ENCODE data around the gene WDR44. TPM values are rescaled to one million over a fixed set of nuclear protein-coding genes. Genes with fewer than 3 reads are reported as not detected.

The WDR44 gene
- polyA plus RNA-seq, 6 donors from 2014 or later, result 4.4 to 10.0 (median 6.5) TPM

DNA sequence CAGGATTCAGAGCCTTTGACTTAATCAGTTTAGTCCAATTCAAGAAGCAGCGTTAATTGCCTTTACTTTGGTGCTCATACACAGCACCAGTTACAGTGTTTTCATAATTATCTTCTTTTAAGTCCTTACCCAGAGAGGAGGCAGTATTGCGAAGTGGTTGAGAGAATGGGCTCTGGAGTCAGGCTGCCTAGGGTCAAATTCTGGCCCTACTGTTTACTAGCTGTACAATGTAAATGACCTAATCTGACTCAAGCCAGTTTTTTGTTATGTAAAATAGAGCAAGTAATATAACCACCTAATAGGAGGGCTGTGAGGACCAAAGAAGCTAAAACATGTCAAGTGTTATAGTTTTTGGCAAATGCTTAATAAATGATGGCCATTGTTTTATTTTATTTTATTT, 27.6 kb downstream of the WDR44 start:
- no peaks in the 10 kb centered on the region for H3K27me3 Mint-ChIP-seq
- H3K36me3 Mint-ChIP-seq, result no peaks in the 10 kb centered on the region
- DNase-seq, result no peak
- H3K27ac Mint-ChIP-seq, result no peak overlapping the region
- peaks cover 0 to 2% (median 0%) of the 10 kb centered on the region in 7 donors for H3K9me3 Mint-ChIP-seq
- H3K4me1 Mint-ChIP-seq, result no peaks in the 10 kb centered on the region
- no peak for ATAC-seq (ENCODE audit: low read depth in 2 of 2)
- H3K4me3 Mint-ChIP-seq, result no peak overlapping the region

DNA sequence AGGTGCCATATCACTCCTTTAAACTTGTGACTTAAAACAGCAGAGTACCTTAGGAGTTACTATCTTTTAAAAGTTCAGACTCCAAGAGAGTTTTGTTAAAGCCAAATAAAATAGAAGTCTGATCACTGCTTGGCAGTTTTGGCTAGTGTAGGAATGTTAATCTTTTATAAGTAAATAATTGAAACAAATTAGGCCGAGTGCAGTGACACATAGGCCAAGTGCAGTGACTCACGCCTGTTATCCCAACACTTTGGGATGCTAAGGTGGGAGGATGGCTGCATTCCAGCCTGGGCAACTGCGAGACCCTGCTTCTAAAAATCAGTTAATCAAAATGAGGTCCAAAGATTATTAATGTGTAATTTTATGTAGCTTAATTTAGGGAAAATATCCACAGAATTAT, 37.2 kb downstream of the WDR44 start:
- H3K4me1 Mint-ChIP-seq, result peaks cover 0 to 4% (median 0%) of the 10 kb centered on the region in 3 donors
- DNase-seq (no peak), ATAC-seq (ENCODE audit: low read depth in 2 of 2) (no peak)
- H3K27me3 Mint-ChIP-seq, result no peaks in the 10 kb centered on the region
- H3K27ac Mint-ChIP-seq, result no peak overlapping the region
- H3K9me3 Mint-ChIP-seq, result peaks cover 0 to 4% (median 0%) of the 10 kb centered on the region in 7 donors
- no peaks in the 10 kb centered on the region for H3K36me3 Mint-ChIP-seq
- no peak overlapping the region for H3K4me3 Mint-ChIP-seq

DNA sequence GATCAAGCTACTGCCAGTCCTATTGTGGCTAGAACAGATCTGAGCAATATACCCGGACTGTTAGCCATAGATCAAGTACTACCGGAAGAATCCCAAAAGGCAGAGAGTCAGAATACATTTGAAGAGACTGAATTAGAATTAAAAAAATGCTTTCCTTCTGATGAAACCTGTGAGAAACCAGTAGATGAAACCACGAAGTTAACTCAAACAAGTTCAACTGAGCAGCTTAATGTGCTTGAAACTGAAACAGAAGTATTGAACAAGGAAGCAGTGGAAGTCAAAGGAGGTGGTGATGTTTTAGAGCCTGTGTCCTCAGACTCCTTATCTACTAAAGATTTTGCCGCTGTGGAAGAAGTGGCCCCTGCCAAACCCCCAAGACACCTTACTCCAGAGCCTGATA, 46.8 kb downstream of the WDR44 start:
- no peak overlapping the region for H3K4me3 Mint-ChIP-seq
- DNase-seq, result no peak
- H3K27me3 Mint-ChIP-seq, result no peaks in the 10 kb centered on the region
- peaks cover 0 to 6% (median 0%) of the 10 kb centered on the region in 3 donors for H3K4me1 Mint-ChIP-seq
- no peaks in the 10 kb centered on the region for H3K9me3 Mint-ChIP-seq
- ATAC-seq (ENCODE audit: low read depth in 2 of 2), result no peak
- no peak overlapping the region for H3K27ac Mint-ChIP-seq
- H3K36me3 Mint-ChIP-seq, result peaks cover 0 to 4% of the 10 kb centered on the region in 2 donors

DNA sequence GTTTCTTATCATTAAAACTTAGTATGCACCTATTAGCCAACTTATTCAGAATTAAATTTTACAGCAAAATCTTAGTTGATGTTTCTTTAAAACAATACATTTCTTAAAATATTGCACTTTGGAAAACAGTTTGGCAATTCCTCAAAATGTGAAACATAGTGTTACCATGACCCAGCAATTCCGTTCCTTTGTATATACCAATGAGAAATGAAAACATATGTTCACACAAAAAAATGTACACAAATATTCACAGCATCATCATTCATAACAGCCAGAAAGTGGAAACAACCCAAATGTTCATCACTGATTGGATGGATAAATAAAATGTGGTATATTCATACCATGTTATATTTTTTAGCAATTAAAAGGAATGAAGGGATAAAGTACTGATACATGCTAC, 50.2 kb downstream of the WDR44 start:
- no peaks in the 10 kb centered on the region for H3K27me3 Mint-ChIP-seq
- peak overlapping the region in 2 of 6 donors; percentile 4 to 53 for H3K27ac Mint-ChIP-seq
- DNase-seq (no peak), ATAC-seq (ENCODE audit: low read depth in 2 of 2) (no peak)
- no peak overlapping the region for H3K4me3 Mint-ChIP-seq
- peaks cover 0 to 4% (median 0%) of the 10 kb centered on the region in 3 donors for H3K4me1 Mint-ChIP-seq
- peaks cover 0 to 14% of the 10 kb centered on the region in 2 donors for H3K36me3 Mint-ChIP-seq
- no peaks in the 10 kb centered on the region for H3K9me3 Mint-ChIP-seq

DNA sequence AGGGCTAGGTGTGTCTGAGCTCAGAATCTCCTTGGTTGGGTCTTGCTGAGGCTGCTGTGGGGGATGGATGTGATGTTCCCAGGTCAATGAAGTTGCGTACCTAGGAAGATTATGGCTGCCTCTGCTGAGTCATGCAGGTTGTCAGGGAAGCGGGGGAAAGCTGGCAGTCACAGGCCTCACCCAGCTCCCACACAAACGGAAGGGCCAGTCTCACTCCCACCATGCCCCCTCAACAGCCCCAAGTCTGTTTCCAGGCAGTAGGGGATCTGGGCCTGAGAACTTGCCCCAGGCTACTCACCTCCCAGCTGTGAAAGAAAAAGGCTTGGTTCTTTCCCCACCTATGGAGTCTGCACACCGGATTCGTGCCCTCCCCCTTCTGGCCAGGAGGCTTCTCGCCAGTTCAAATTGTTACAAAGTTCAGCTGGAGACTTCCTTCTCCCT, 72.9 kb downstream of the WDR44 start:
- Mint-ChIP-seq H3K9me3 (no peaks in the 10 kb centered on the region), H3K36me3 (no peaks in the 10 kb centered on the region), H3K27me3 (no peaks in the 10 kb centered on the region), H3K4me3 (no peak overlapping the region), H3K27ac (no peak overlapping the region), H3K4me1 (peaks cover 8 to 11% (median 11%) of the 10 kb centered on the region in 3 donors)
- no peak for ATAC-seq (ENCODE audit: low read depth in 2 of 2)
- no peak for DNase-seq

DNA sequence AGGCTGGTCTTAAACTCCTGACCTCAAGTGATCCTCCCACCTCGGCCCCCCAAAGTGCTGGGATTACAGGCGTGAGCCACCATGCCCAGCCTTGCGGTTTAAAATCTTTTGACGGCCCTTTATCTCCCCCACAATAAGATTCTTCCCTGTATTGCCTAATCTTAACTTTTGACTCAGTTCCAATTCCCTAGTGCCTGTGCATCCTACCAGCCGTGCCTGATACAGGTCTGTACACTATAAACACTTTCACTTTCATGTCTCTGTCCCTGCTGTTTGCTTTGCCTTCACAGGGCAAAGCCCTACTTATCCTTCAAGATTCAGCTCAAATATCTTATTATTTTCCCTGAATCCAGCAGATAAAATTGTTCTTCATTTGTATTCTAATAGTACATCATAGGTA, 74.6 kb downstream of the WDR44 start:
- ATAC-seq (ENCODE audit: low read depth in 2 of 2) (peak in 1 of 2 donors; percentile 59), DNase-seq (no peak)
- H3K27me3 Mint-ChIP-seq, result no peaks in the 10 kb centered on the region
- H3K4me1 Mint-ChIP-seq, result peaks cover 8 to 11% (median 11%) of the 10 kb centered on the region in 3 donors
- peaks cover 6 to 8% of the 10 kb centered on the region in 2 donors for H3K36me3 Mint-ChIP-seq
- peak overlapping the region in 3 of 6 donors; percentile 6 to 31 (median 26) for H3K27ac Mint-ChIP-seq
- peak overlapping the region in 1 of 8 donors; percentile 70 for H3K4me3 Mint-ChIP-seq
- no peaks in the 10 kb centered on the region for H3K9me3 Mint-ChIP-seq

DNA sequence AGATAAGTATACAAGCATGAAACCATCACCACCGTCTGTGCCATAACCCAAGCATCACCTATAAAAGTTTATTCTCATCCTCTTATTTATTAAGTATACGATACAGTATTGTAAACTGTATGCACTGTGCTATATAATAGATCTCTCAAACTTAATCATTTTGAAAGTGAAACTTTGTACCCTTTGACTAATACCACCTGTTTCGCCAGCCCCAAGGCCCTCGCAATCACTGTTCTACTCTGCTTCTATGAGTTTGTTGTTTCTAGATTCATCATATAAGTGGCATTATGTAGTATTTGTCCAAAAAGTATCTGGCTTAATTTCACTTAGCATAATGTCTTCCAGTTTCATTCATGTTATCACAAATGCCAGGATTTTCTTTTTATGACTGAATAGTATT, 77.7 kb downstream of the WDR44 start:
- H3K36me3 Mint-ChIP-seq, result peaks cover 6 to 8% of the 10 kb centered on the region in 2 donors
- DNase-seq, result no peak
- no peaks in the 10 kb centered on the region for H3K27me3 Mint-ChIP-seq
- peak overlapping the region in 1 of 6 donors; percentile 49 for H3K27ac Mint-ChIP-seq
- no peak for ATAC-seq (ENCODE audit: low read depth in 2 of 2)
- no peak overlapping the region for H3K4me3 Mint-ChIP-seq
- peaks cover 0 to 11% (median 4%) of the 10 kb centered on the region in 3 donors for H3K4me1 Mint-ChIP-seq
- no peaks in the 10 kb centered on the region for H3K9me3 Mint-ChIP-seq

DNA sequence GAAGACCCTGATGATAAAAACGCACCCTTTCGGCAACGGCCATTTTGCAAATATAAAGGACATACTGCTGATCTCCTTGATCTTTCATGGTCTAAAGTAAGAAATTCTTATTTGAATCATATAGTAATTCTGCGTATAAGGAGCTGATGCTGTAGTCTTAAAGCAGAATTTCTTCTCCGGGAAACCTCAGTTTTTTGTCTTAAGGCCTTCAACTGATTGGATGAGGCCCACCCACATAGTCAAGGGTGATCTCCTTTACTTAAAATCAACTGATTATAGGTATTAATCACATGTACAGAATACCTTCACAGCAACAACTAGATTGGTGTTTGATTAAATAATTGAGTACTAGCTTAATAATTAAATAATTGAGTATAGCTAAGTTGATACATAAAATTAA, 86.9 kb downstream of the WDR44 start:
- no peak for ATAC-seq (ENCODE audit: low read depth in 2 of 2)
- H3K27ac Mint-ChIP-seq, result no peak overlapping the region
- DNase-seq, result no peak
- H3K9me3 Mint-ChIP-seq, result peaks cover 0 to 2% (median 0%) of the 10 kb centered on the region in 7 donors
- H3K36me3 Mint-ChIP-seq, result peaks cover 7 to 18% of the 10 kb centered on the region in 2 donors
- no peaks in the 10 kb centered on the region for H3K27me3 Mint-ChIP-seq
- no peak overlapping the region for H3K4me3 Mint-ChIP-seq
- no peaks in the 10 kb centered on the region for H3K4me1 Mint-ChIP-seq

DNA sequence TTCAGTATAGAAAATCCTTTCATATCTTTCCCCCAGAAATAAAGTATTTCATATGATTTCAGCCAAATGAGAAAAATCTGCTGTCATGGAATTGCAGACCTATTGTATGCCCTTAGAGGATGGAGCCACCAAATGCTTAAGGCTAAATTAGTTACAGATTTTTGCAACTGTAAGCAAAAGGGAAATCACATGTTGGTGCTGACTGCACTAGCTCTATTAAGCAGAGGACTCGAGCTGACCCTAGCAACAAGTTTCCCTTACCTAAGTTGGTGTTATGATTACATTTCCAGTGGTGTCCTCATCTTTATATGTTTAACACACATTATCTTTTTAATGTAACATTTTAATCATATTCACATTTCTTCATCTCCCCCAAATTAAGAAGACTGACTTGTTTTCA, 91.4 kb downstream of the WDR44 start:
- Mint-ChIP-seq H3K36me3 (peaks cover 8 to 16% of the 10 kb centered on the region in 2 donors), H3K4me1 (no peaks in the 10 kb centered on the region)

DNA sequence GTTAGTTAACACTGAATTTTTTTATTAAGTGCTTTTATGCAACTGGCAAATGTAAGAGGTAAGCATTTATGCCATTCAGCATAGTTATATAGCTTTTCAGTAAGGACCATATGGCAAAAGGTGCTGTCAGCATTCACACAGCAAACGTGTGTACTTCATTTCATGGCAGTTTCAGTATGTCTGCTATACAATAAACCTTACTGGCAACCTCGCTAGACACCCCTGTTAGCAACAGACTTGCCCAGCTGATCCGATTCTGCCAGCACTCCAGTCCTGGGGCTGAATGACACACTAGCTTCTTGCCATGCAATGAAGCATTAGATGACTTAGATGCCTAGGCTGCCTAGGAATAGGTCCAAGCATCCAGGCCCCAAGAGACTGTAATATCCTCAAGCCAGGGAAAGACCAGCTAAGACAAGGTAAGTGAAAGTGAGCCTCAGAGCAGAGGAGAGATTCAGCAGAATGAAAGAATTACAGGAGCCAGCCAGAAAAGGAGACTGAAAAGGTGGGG, 102.4 kb downstream of the WDR44 start:
- Mint-ChIP-seq H3K4me1 (no peaks in the 10 kb centered on the region), H3K9me3 (no peaks in the 10 kb centered on the region), H3K27me3 (no peaks in the 10 kb centered on the region), H3K4me3 (no peak overlapping the region), H3K27ac (peak overlapping the region in 2 of 6 donors; percentile 54 to 75), H3K36me3 (peaks cover 0 to 3% of the 10 kb centered on the region in 2 donors)
- DNase-seq, result no peak
- no peak for ATAC-seq (ENCODE audit: low read depth in 2 of 2)

More for the DNA sequence above, 91.4 kb downstream of the WDR44 start:
- DNase-seq, result no peak
- Mint-ChIP-seq H3K4me3 (no peak overlapping the region), H3K27ac (no peak overlapping the region), H3K9me3 (no peaks in the 10 kb centered on the region), H3K27me3 (no peaks in the 10 kb centered on the region)
- ATAC-seq (ENCODE audit: low read depth in 2 of 2), result no peak

DNA sequence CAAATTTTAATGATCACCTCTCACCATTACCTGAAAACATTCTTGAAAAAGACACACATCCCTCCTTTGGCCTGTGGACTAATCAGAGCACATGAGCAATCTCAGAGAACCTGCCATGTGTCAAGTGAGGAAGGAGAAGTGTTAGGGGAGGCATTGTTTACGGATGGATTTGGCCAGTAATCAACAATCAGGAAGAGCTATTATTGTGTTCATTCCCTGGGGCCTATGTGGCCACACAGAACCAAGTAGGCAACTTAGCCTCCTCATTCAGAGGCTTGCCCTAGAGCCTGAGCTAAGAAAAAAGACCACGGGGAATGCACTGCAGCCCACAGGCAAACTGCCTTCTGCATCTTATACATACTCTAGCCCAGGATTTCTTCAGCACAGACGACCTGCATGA, 109.1 kb downstream of the WDR44 start:
- Mint-ChIP-seq H3K4me3 (no peak overlapping the region), H3K36me3 (no peaks in the 10 kb centered on the region), H3K27me3 (no peaks in the 10 kb centered on the region), H3K9me3 (no peaks in the 10 kb centered on the region), H3K27ac (peak overlapping the region in 1 of 6 donors; percentile 3), H3K4me1 (peaks cover 0 to 7% (median 0%) of the 10 kb centered on the region in 3 donors)
- ATAC-seq (ENCODE audit: low read depth in 2 of 2), result no peak
- DNase-seq, result no peak

DNA sequence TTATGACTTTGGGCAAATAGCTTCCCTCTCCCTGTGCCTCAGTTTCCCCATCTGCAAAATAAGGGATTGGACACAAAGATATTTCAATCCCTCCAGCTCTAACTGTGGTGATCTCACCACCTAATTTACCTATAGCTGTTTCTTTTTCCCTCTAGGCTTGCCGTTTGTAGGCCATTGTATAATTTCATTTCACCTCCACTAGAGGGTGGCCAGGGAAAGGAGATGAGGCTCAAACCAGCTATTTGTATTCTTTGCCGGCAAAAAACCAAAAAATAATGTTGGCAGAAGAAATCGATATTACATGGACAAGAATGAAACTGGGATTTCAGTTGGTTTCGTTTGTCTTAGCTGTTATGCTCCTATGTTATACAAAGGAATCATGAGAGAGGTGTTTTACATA, 113.6 kb downstream of the WDR44 start:
- no peak overlapping the region for H3K4me3 Mint-ChIP-seq
- H3K27ac Mint-ChIP-seq, result no peak overlapping the region
- no peaks in the 10 kb centered on the region for H3K36me3 Mint-ChIP-seq
- DNase-seq, result peak; percentile 25
- H3K9me3 Mint-ChIP-seq, result no peaks in the 10 kb centered on the region
- peaks cover 0 to 4% (median 0%) of the 10 kb centered on the region in 3 donors for H3K4me1 Mint-ChIP-seq
- H3K27me3 Mint-ChIP-seq, result no peaks in the 10 kb centered on the region
- ATAC-seq (ENCODE audit: low read depth in 2 of 2), result peak; percentile 58 to 66

DNA sequence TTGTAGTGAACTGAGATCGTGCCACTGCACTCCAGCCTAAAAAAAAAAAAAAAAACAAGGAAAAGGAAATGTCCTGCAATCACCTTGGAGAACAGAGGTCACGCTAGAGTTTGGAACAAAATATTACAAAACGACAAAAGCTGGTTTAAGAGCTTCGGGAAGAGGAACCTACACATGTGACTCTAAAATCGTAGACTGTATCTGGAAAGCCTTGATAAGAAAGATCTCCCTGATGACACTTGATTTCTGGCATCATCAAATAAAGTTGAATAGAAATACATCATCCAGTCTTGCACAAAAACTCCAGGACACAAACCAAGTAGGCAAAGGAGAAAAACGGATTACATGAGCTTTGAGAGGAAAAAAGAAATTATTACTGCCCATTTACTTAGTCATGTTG, 118.6 kb downstream of the WDR44 start:
- Mint-ChIP-seq H3K27me3 (no peaks in the 10 kb centered on the region), H3K27ac (no peak overlapping the region)

DNA sequence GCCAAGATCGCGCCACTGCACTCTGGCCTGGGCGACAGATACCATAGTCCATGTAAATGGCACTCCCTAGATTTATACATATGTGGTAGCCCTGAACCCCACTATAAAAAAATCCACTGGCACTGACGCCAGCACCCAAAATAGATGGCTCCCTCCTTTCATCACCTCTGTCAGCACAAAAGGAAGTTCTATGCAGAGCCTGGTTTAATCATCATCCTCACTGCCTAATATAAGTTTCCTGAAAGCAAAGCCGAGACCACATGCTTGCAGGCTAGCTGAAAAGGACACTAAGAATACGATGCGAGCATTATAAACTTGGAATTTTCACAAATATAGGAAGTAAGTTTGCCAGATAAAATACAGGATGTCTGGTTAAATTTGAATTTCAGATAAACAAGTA, 122.2 kb downstream of the WDR44 start:
- DNase-seq, result no peak
- ATAC-seq (ENCODE audit: low read depth in 2 of 2), result no peak
- H3K4me1 Mint-ChIP-seq, result no peaks in the 10 kb centered on the region
- H3K27ac Mint-ChIP-seq, result no peak overlapping the region
- H3K27me3 Mint-ChIP-seq, result no peaks in the 10 kb centered on the region
- H3K4me3 Mint-ChIP-seq, result no peak overlapping the region
- H3K9me3 Mint-ChIP-seq, result peaks cover 0 to 11% (median 4%) of the 10 kb centered on the region in 7 donors
- no peaks in the 10 kb centered on the region for H3K36me3 Mint-ChIP-seq

More for the DNA sequence above, 118.6 kb downstream of the WDR44 start:
- Mint-ChIP-seq H3K9me3 (no peaks in the 10 kb centered on the region), H3K36me3 (no peaks in the 10 kb centered on the region), H3K4me3 (no peak overlapping the region), H3K4me1 (peaks cover 0 to 2% (median 0%) of the 10 kb centered on the region in 3 donors)
- ATAC-seq (ENCODE audit: low read depth in 2 of 2), result no peak
- no peak for DNase-seq
